HEK293 (cell line): ENCODE results near the gene VIPR2.

Experiments used
- CTCF ChIA-PET: fragments of 350-600 bp; formaldehyde crosslinking; extraction: SDS; loops from one replicate; lab custom pipeline; 2021; ENCODE audit warnings: antibody characterized with exemption; lab: Yijun Ruan, JAX
- POLR2A ChIA-PET: fragments of 300-600 bp; formaldehyde crosslinking; extraction: SDS; loops from one replicate; lab custom pipeline; 2020; ENCODE audit warnings: antibody characterized with exemption, inconsistent platforms; lab: Yijun Ruan, JAX
- H3K27ac ChIP-seq: fragments of 200-500 bp; sonication (Bioruptor generic); 2 replicates; pipeline ENCODE4 v1.5.1; 2014; ENCODE audit warnings: low read depth, low read length, control low read depth, inconsistent platforms; ENCODE audit errors: extremely low read depth
- H3K36me3 ChIP-seq, 2 experiments: fragments of 200-500 bp in 1 of 2; sonication (Bioruptor generic) in 1 of 2; 1 replicate in 1 of 2; 2 replicates in 1 of 2; pipeline ENCODE4 v1.5.1; 2014 to 2017; ENCODE audit warnings: inconsistent platforms in 2 of 2, low read length in 2 of 2; ENCODE audit not compliant: control insufficient read depth in 2 of 2, insufficient read depth in 1 of 2
- H3K4me1 ChIP-seq: fragments of 200-500 bp; sonication (Bioruptor generic); 2 replicates; pipeline ENCODE4 v1.5.1; 2014; ENCODE audit warnings: mild to moderate bottlenecking, low read length, inconsistent platforms; ENCODE audit not compliant: control insufficient read depth, insufficient read depth
- H3K4me3 ChIP-seq: 2 replicates; pipeline ENCODE4 v1.5.1; 2011; ENCODE audit warnings: low read depth, mild to moderate bottlenecking, control low read depth, low read length, moderate library complexity
- H3K9me3 ChIP-seq: fragments of 200-500 bp; sonication (Bioruptor generic); 2 replicates; pipeline ENCODE4 v1.5.1; 2014; ENCODE audit warnings: low read depth, low read length, inconsistent platforms; ENCODE audit not compliant: control insufficient read depth, insufficient read depth
- ELK4 ChIP-seq: IDR thresholded peaks from 2 replicates; pipeline ENCODE4 v1.6.1; 2011; ENCODE audit warnings: mild to moderate bottlenecking, low read depth, low read length, borderline replicate concordance
- MEIS1 ChIP-seq: sonication (generic); formaldehyde crosslinking; IDR thresholded peaks from 2 replicates; pipeline ENCODE4 v1.8.1; 2022; ENCODE audit warnings: missing genetic modification reagents, mild to moderate bottlenecking, borderline replicate concordance
- PBX3 ChIP-seq: sonication (generic); formaldehyde crosslinking; IDR thresholded peaks from 2 replicates; pipeline ENCODE4 v1.8.1; 2022; ENCODE audit warnings: mild to moderate bottlenecking, moderate library complexity, missing genetic modification reagents
- RBAK ChIP-seq: fragments of 450-650 bp; formaldehyde crosslinking; IDR thresholded peaks from 2 replicates; pipeline ENCODE4 v1.5.1; 2016; ENCODE audit warnings: missing biosample characterization, missing genetic modification characterization
- SCRT1 ChIP-seq: fragments of 450-650 bp; formaldehyde crosslinking; IDR thresholded peaks from 2 replicates; pipeline ENCODE4 v1.5.1; 2016; ENCODE audit warnings: missing biosample characterization, missing genetic modification characterization, borderline replicate concordance
- ZBTB20 ChIP-seq: fragments of 450-650 bp; formaldehyde crosslinking; IDR thresholded peaks from 2 replicates; pipeline ENCODE4 v1.5.1; 2016; ENCODE audit warnings: missing biosample characterization, missing genetic modification characterization
- ZBTB21 ChIP-seq: fragments of 450-650 bp; formaldehyde crosslinking; IDR thresholded peaks from 2 replicates; pipeline ENCODE4 v1.5.1; 2017; ENCODE audit warnings: missing biosample characterization, missing genetic modification characterization
- ZBTB26 ChIP-seq: fragments of 450-650 bp; formaldehyde crosslinking; optimal IDR thresholded peaks from 2 replicates; pipeline ENCODE3; 2016; ENCODE audit warnings: missing biosample characterization, mild to moderate bottlenecking, missing genetic modification characterization
- ZNF121 ChIP-seq: fragments of 450-650 bp; formaldehyde crosslinking; IDR thresholded peaks from 2 replicates; pipeline ENCODE4 v1.5.1; 2016; ENCODE audit warnings: missing biosample characterization, missing genetic modification characterization
- ZNF132 ChIP-seq: fragments of 450-650 bp; formaldehyde crosslinking; IDR thresholded peaks from 2 replicates; pipeline ENCODE4 v1.5.1; 2017; ENCODE audit warnings: missing biosample characterization, missing genetic modification characterization, borderline replicate concordance
- ZNF2 ChIP-seq: fragments of 450-650 bp; formaldehyde crosslinking; IDR thresholded peaks from 2 replicates; pipeline ENCODE4 v1.5.1; 2016; ENCODE audit warnings: missing biosample characterization, missing genetic modification characterization
- ZNF211 ChIP-seq: fragments of 450-650 bp; formaldehyde crosslinking; IDR thresholded peaks from 2 replicates; pipeline ENCODE4 v1.5.1; 2016; ENCODE audit warnings: low read depth, missing biosample characterization, missing genetic modification characterization
- ZNF266 ChIP-seq: fragments of 450-650 bp; formaldehyde crosslinking; IDR thresholded peaks from 2 replicates; pipeline ENCODE4 v1.5.1; 2016; ENCODE audit warnings: missing biosample characterization, missing genetic modification characterization, low read depth
- ZNF280D ChIP-seq: fragments of 450-650 bp; formaldehyde crosslinking; IDR thresholded peaks from 2 replicates; pipeline ENCODE4 v1.5.1; 2016; ENCODE audit warnings: missing biosample characterization, missing genetic modification characterization
- ZNF423 ChIP-seq: fragments of 450-650 bp; formaldehyde crosslinking; IDR thresholded peaks from 2 replicates; pipeline ENCODE4 v1.5.1; 2016; ENCODE audit warnings: missing biosample characterization, missing genetic modification characterization
- ZNF555 ChIP-seq: fragments of 450-650 bp; formaldehyde crosslinking; conservative IDR thresholded peaks from 2 replicates; pipeline ENCODE4 v1.5.1; 2017; ENCODE audit warnings: missing biosample characterization, mild to moderate bottlenecking, missing genetic modification characterization, inconsistent platforms
- ZNF677 ChIP-seq: fragments of 450-650 bp; IDR thresholded peaks from 2 replicates; pipeline ENCODE4 v1.5.0; 2018; ENCODE audit warnings: missing biosample characterization, mild to moderate bottlenecking, missing genetic modification characterization, moderate library complexity
- ZNF707 ChIP-seq: fragments of 450-650 bp; formaldehyde crosslinking; IDR thresholded peaks from 2 replicates; pipeline ENCODE4 v1.5.1; 2016; ENCODE audit warnings: missing biosample characterization, missing genetic modification characterization
- ZSCAN18 ChIP-seq: fragments of 450-650 bp; formaldehyde crosslinking; IDR thresholded peaks from 2 replicates; pipeline ENCODE4 v1.5.1; 2016; ENCODE audit warnings: missing biosample characterization, missing genetic modification characterization
- ZSCAN30 ChIP-seq: fragments of 450-650 bp; IDR thresholded peaks from 2 replicates; pipeline ENCODE4 v1.5.1; 2018; ENCODE audit warnings: missing biosample characterization, mild to moderate bottlenecking, missing genetic modification characterization, moderate library complexity

VIPR2 gene

GRCh38 chr7:159192725-159193453 lies 48.2 kb upstream of the VIPR2 start:
- no peak overlapping the region for H3K27ac ChIP-seq
- CTCF ChIA-PET = no interaction called here
- POLR2A ChIA-PET = no interaction called here
- TF ChIP-seq PBX3 (CRISPR knock-in tag) = no peak
- TF ChIP-seq ZNF121 (tag by site-specific recombination) = no peak
- TF ChIP-seq SCRT1 (tag by site-specific recombination) = no peak
- no peak for TF ChIP-seq ZBTB20 (tag by site-specific recombination)
- TF ChIP-seq MEIS1 = no peak
- no peak for TF ChIP-seq ZNF423 (tag by site-specific recombination)
- no peak for TF ChIP-seq ZNF555 (tag by site-specific recombination)
- no peak for TF ChIP-seq ZSCAN18
- no peak for TF ChIP-seq ZNF707 (tag by site-specific recombination)
- TF ChIP-seq ZNF266 (tag by site-specific recombination) = no peak
- TF ChIP-seq ZNF2 (tag by site-specific recombination) = no peak
- no peak for TF ChIP-seq ZNF211 (tag by site-specific recombination)
- TF ChIP-seq ZBTB21 (tag by site-specific recombination) = no peak
- TF ChIP-seq ZNF677 = no peak
- TF ChIP-seq ZNF280D (tag by site-specific recombination) = no peak
- TF ChIP-seq ZNF132 (tag by site-specific recombination) = no peak
- no peak for TF ChIP-seq ELK4
- TF ChIP-seq RBAK (tag by site-specific recombination) = no peak
- no peak for TF ChIP-seq ZSCAN30
- TF ChIP-seq ZBTB26 = no peak
- no peaks in the 10 kb centered on the region for H3K36me3 ChIP-seq
- no peaks in the 10 kb centered on the region for H3K4me1 ChIP-seq
- no peaks in the 10 kb centered on the region for H3K9me3 ChIP-seq
- no peak overlapping the region for H3K4me3 ChIP-seq
